Thyroid gland (tissue), 4 donors: ENCODE data around the gene SLC35F1. TPM values are rescaled to one million over a fixed set of nuclear protein-coding genes. Genes with fewer than 3 reads are reported as not detected.

ENCODE experiments used
- DNase-seq, 2 donors: peaks; one replicate each; pipeline ENCODE4 v3.0.0-alpha.2; 2019
- H3K27ac ChIP-seq, 3 donors: fragments of 200-600 bp; sonication (generic); 1 replicate in 2 of 3; 2 replicates in 1 of 3; pipeline ENCODE4 v1.5.1; 2016 to 2019; ENCODE audit warnings: mild to moderate bottlenecking in 1 of 3, moderate library complexity in 1 of 3
- H3K27me3 ChIP-seq: fragments of 200-600 bp; sonication (generic); one replicate; pipeline ENCODE4 v1.5.1; 2019
- H3K36me3 ChIP-seq, 2 donors: fragments of 200-600 bp; sonication (generic); one replicate each; pipeline ENCODE4 v1.5.1; 2016 to 2019
- H3K4me1 ChIP-seq, 2 donors: fragments of 200-600 bp; sonication (generic); one replicate each; pipeline ENCODE4 v1.5.1; 2017 to 2019
- H3K4me3 ChIP-seq, 3 donors: fragments of 200-600 bp; sonication (generic); replicated peaks in 1 of 3; 1 replicate in 2 of 3; 2 replicates in 1 of 3; pipeline ENCODE4 v1.5.1; 2016; ENCODE audit warnings: mild to moderate bottlenecking in 1 of 3
- H3K9me3 ChIP-seq: fragments of 200-600 bp; sonication (generic); one replicate; pipeline ENCODE4 v1.5.1; 2017
- CTCF ChIP-seq, 6 experiments: fragments of 200-600 bp in 3 of 6; fragments of 450-650 bp in 3 of 6; sonication (generic) in 3 of 6; IDR thresholded peaks; one replicate each; pipeline ENCODE4 v1.5.1; 2016 to 2019; ENCODE audit warnings: antibody characterized with exemption in 6 of 6, mild to moderate bottlenecking in 2 of 6, inconsistent platforms in 1 of 6, moderate library complexity in 1 of 6
- POLR2A ChIP-seq, 2 donors: fragments of 450-650 bp; IDR thresholded peaks; one replicate each; pipeline ENCODE4 v1.6.1; 2017; ENCODE audit warnings: antibody characterized with exemption in 2 of 2, mild to moderate bottlenecking in 2 of 2, moderate library complexity in 1 of 2
- WGBS, 2 donors: methylation state at CpG; one replicate each; pipeline ENCODE4 v1.1.5; 2017; 5-methylcytosine and 5-hydroxymethylcytosine counted together
- intact Hi-C: fragments of 100-400 bp; cut with DNase I; formaldehyde crosslinking; loops from one replicate; pipeline ENCODE4 v1.15.1; 2023
- total RNA-seq, 4 donors: library from RNA; depleted of rRNA; stranded (reverse); fragments of >200 nt; gene quantifications; one replicate each; pipeline ENCODE4 v1.2.3, GENCODE V29; 2016

The SLC35F1 gene
- total RNA-seq, 4 donors from 2014 or later = 0.54 to 5.5 (median 1.4) TPM

- Histone ChIP-seq H3K4me1 (no peaks in the 10 kb centered on the region), H3K27ac (no peak overlapping the region), H3K27me3 (no peaks in the 10 kb centered on the region), H3K36me3 (no peaks in the 10 kb centered on the region), H3K9me3 (no peaks in the 10 kb centered on the region), H3K4me3 (no peak overlapping the region)
- no peak for DNase-seq
- TF ChIP-seq CTCF (IDR thresholded peaks at IDR 0.05) (no peak), POLR2A (IDR thresholded peaks at IDR 0.05) (no peak)
- WGBS, 2 donors = 80 to 83% methylated on average over 2 of the region's 2 CpGs
- intact Hi-C loops = no loop called here
These were observed 17.6 kb downstream of the SLC35F1 start for GRCh38 chr6:117924690-117925089.

GRCh38 chr6:117927866-117928265, 20.8 kb downstream of the SLC35F1 start:
- TF ChIP-seq POLR2A (IDR thresholded peaks at IDR 0.05) (no peak), CTCF (IDR thresholded peaks at IDR 0.05) (no peak)
- Histone ChIP-seq H3K36me3 (no peaks in the 10 kb centered on the region), H3K9me3 (no peaks in the 10 kb centered on the region), H3K4me3 (no peak overlapping the region), H3K27me3 (no peaks in the 10 kb centered on the region), H3K27ac (no peak overlapping the region), H3K4me1 (no peaks in the 10 kb centered on the region)
- 94 to 95% methylated on average over 3 of the region's 3 CpGs for WGBS, 2 donors
- no peak for DNase-seq
- intact Hi-C loops = no loop called here

GRCh38 chr6:117928833-117929232, 21.8 kb downstream of the SLC35F1 start:
- intact Hi-C loops = no loop called here
- no peak for DNase-seq
- Histone ChIP-seq H3K36me3 (no peaks in the 10 kb centered on the region), H3K27ac (no peak overlapping the region), H3K4me1 (no peaks in the 10 kb centered on the region), H3K4me3 (no peak overlapping the region), H3K9me3 (no peaks in the 10 kb centered on the region), H3K27me3 (no peaks in the 10 kb centered on the region)
- TF ChIP-seq POLR2A (IDR thresholded peaks at IDR 0.05) = no peak
- TF ChIP-seq CTCF (IDR thresholded peaks at IDR 0.05) = no peak
- WGBS, 2 donors = 79 to 94% methylated on average over 4 of the region's 4 CpGs

- Histone ChIP-seq H3K4me1 (no peaks in the 10 kb centered on the region), H3K27me3 (no peaks in the 10 kb centered on the region), H3K4me3 (no peak overlapping the region), H3K27ac (no peak overlapping the region), H3K9me3 (no peaks in the 10 kb centered on the region), H3K36me3 (no peaks in the 10 kb centered on the region)
- WGBS, 2 donors = 86 to 98% methylated on average over 1 of the region's 1 CpG
- DNase-seq = no peak
- intact Hi-C loops = no loop called here
- no peak for TF ChIP-seq POLR2A (IDR thresholded peaks at IDR 0.05)
- TF ChIP-seq CTCF (IDR thresholded peaks at IDR 0.05) = no peak
These were observed 22.4 kb downstream of the SLC35F1 start for GRCh38 chr6:117929501-117929900.

GRCh38 chr6:117930645-117931044, 23.6 kb downstream of the SLC35F1 start:
- Histone ChIP-seq H3K27me3 (no peaks in the 10 kb centered on the region), H3K4me1 (no peaks in the 10 kb centered on the region), H3K36me3 (no peaks in the 10 kb centered on the region), H3K4me3 (no peak overlapping the region), H3K27ac (no peak overlapping the region), H3K9me3 (no peaks in the 10 kb centered on the region)
- DNase-seq = no peak
- TF ChIP-seq CTCF (IDR thresholded peaks at IDR 0.05) (no peak), POLR2A (IDR thresholded peaks at IDR 0.05) (no peak)
- intact Hi-C loops = no loop called here
- WGBS, 2 donors = 87 to 95% methylated on average over 3 of the region's 3 CpGs
